Measurements from ENCODE around the gene MED31. TPM values are rescaled to one million over a fixed set of nuclear protein-coding genes. Genes with fewer than 3 reads are reported as not detected.
"Not testable (repeated sequence)": the region's sequence is repeated elsewhere in the genome, so short reads cannot be mapped to it uniquely, and the experiment has no call there.

The MED31 gene
- total and polyA plus RNA-seq, 10 donors = 6.0 to 28.9 (median 16.8) TPM

- no peaks in the 10 kb centered on the region for H3K36me3 ChIP-seq
- 9 to 24% (median 14%) methylated on average over 11 of the region's 11 CpGs for WGBS, 5 donors
- H3K4me1 ChIP-seq = peaks cover 9 to 58% (median 33%) of the 10 kb centered on the region in 6 donors
- peak overlapping the region in 2 of 8 donors; percentile 8 to 56 for H3K4me3 ChIP-seq
- DNase-seq = no peak
- no peaks in the 10 kb centered on the region for H3K9me3 ChIP-seq
- H3K27me3 ChIP-seq (replicated peaks in 1 of 7) = peaks cover 0 to 24% (median 0%) of the 10 kb centered on the region in 7 donors
- peak overlapping the region in 5 of 8 donors; percentile 32 to 83 (median 69) for H3K27ac ChIP-seq
- TF ChIP-seq POLR2AphosphoS5 (IDR thresholded peaks at IDR 0.05) (peak in 2 of 3 donors; percentile 9 to 49), CTCF (IDR thresholded peaks at IDR 0.05 in 8 of 11, conservative IDR thresholded peaks at IDR 0.05 in 3 of 11) (no peak)
- intact Hi-C loops (cut with DNase I; ENCODE audit: low total_unique reads) = loop anchor here (10.0 kb wide), 1 partner anchor 344 kb away; no protein-coding TSS in a partner anchor
These were observed 9.5 kb upstream of the MED31 start for GRCh38 chr17:6660805-6661463.

- TF ChIP-seq POLR2AphosphoS5 (IDR thresholded peaks at IDR 0.05) (no peak), POLR2A (IDR thresholded peaks at IDR 0.05) (no peak), CTCF (IDR thresholded peaks at IDR 0.05 in 8 of 11, conservative IDR thresholded peaks at IDR 0.05 in 3 of 11) (no peak)
- 58 to 77% (median 68%) methylated on average over 9 of the region's 9 CpGs for WGBS, 5 donors
- Histone ChIP-seq H3K9me3 (no peaks in the 10 kb centered on the region), H3K27me3 (replicated peaks in 1 of 7) (peaks cover 0 to 33% (median 3%) of the 10 kb centered on the region in 7 donors), H3K36me3 (no peaks in the 10 kb centered on the region), H3K4me1 (peaks cover 9 to 63% (median 36%) of the 10 kb centered on the region in 6 donors), H3K27ac (peak overlapping the region in 4 of 8 donors; percentile 59 to 83 (median 70)), H3K4me3 (peak overlapping the region in 1 of 8 donors; percentile 56)
- intact Hi-C loops (cut with DNase I; ENCODE audit: low total_unique reads) = loop anchor here (10.0 kb wide), 1 partner anchor 345 kb away; no protein-coding TSS in a partner anchor
- no peak for DNase-seq
These were observed 8.7 kb upstream of the MED31 start for GRCh38 chr17:6660101-6660500.

- H3K27ac ChIP-seq; H3K36me3 ChIP-seq; intact Hi-C loops (cut with DNase I; ENCODE audit: low total_unique reads); DNase-seq; H3K9me3 ChIP-seq: not testable (repeated sequence)
- WGBS, 5 donors = 71 to 97% (median 92%) methylated on average over 2 to 5 of the region's 5 CpGs
- H3K4me1 ChIP-seq = peaks cover 9 to 80% (median 49%) of the 10 kb centered on the region in 6 donors
- H3K4me3 ChIP-seq = peak overlapping the region in 1 of 8 donors; percentile 67
- H3K27me3 ChIP-seq (replicated peaks in 1 of 7) = peaks cover 0 to 48% (median 6%) of the 10 kb centered on the region in 7 donors
These were observed 7.0 kb upstream of the MED31 start for GRCh38 chr17:6658411-6658810.

- Histone ChIP-seq H3K27me3 (replicated peaks in 1 of 7) (peaks cover 0 to 48% (median 6%) of the 10 kb centered on the region in 7 donors), H3K4me1 (peaks cover 15 to 83% (median 56%) of the 10 kb centered on the region in 6 donors), H3K27ac (peak overlapping the region in 4 of 8 donors; percentile 46 to 76 (median 52)), H3K9me3 (no peaks in the 10 kb centered on the region), H3K4me3 (peak overlapping the region in 6 of 8 donors; percentile 9 to 67 (median 37)), H3K36me3 (no peaks in the 10 kb centered on the region)
- 70 to 73% (median 70%) methylated on average over 17 to 18 of the region's 18 CpGs for WGBS, 5 donors
- intact Hi-C loops (cut with DNase I; ENCODE audit: low total_unique reads) = no loop called here
- no peak for DNase-seq
- no peak for TF ChIP-seq POLR2A (IDR thresholded peaks at IDR 0.05)
- no peak for TF ChIP-seq POLR2AphosphoS5 (IDR thresholded peaks at IDR 0.05)
- TF ChIP-seq CTCF (IDR thresholded peaks at IDR 0.05 in 8 of 11, conservative IDR thresholded peaks at IDR 0.05 in 3 of 11) = no peak
These were observed 6.4 kb upstream of the MED31 start for GRCh38 chr17:6657633-6658287.
